Pancreas (tissue), 10 donors: ENCODE results near the gene RUNX1. TPM values are rescaled to one million over a fixed set of nuclear protein-coding genes. Genes with fewer than 3 reads are reported as not detected.

Experiments used
- ATAC-seq, 4 donors: fragments of 200-7000 bp; cut with Tn5 transposase; one replicate each; pipeline versions ENCODE4 v1.8.0 to v1.9.1; 2020; ENCODE audit warnings: mild to moderate bottlenecking in 4 of 4, moderate library complexity in 4 of 4
- DNase-seq, 6 donors: peaks; one replicate each; pipeline ENCODE4 v3.0.0-alpha.2; 2020
- FAIRE-seq: peaks from 2 replicates; lab custom pipeline; 2012; peaks lifted over from hg19 to GRCh38; lab: Jason Lieb, UNC
- H3K27ac ChIP-seq, 4 donors: fragments of 200-600 bp; sonication (generic); 1 replicate in 3 of 4; 2 replicates in 1 of 4; pipeline versions ENCODE4 v1.5.0 to v1.8.0; 2020
- H3K27me3 ChIP-seq, 4 donors: fragments of 200-600 bp; one replicate each; pipeline ENCODE4 v1.8.0; 2021
- H3K36me3 ChIP-seq, 3 donors: fragments of 200-600 bp; sonication (generic) in 1 of 3; one replicate each; pipeline versions ENCODE4 v1.5.0 to v1.8.0; 2020 to 2021
- H3K4me1 ChIP-seq, 3 donors: fragments of 200-600 bp; one replicate each; pipeline ENCODE4 v1.8.0; 2021
- H3K4me3 ChIP-seq, 4 donors: fragments of 200-600 bp; sonication (generic) in 2 of 4; one replicate each; pipeline versions ENCODE4 v1.5.0 to v1.8.0; 2020 to 2021
- H3K9me3 ChIP-seq, 4 donors: fragments of 200-600 bp; one replicate each; pipeline ENCODE4 v1.8.0; 2021
- WGBS, 2 donors: extraction: QIAGEN DNeasy Blood & Tissue Kit; methylation state at CpG; one replicate each; pipeline ENCODE4 v1.1.7; 2013; 5-methylcytosine and 5-hydroxymethylcytosine counted together
- intact Hi-C, 3 donors: fragments of 100-400 bp; cut with DNase I; formaldehyde crosslinking; loops; one replicate each; pipeline versions ENCODE4 v1.11.1 to v1.14.2; 2022
- polyA plus RNA-seq, 2 donors: library from polyadenylated mRNA; stranded (reverse); fragments of 200-250 nt; gene quantifications; one replicate each; pipeline ENCODE4 v1.2.3, GENCODE V29; 2013
- total RNA-seq, 6 donors: library from RNA; stranded (reverse); fragmentation: NEBNext Ultra II Directional in 4 of 6; extraction: Animal tissue kit (Norgen Biotek cat#: 25700) in 4 of 6; gene quantifications; one replicate each; pipeline versions ENCODE4 v1.2.1 to v1.2.4, GENCODE V29; 2021 to 2023
- TF ChIP-seq, protein P1 (sequence below), 4 donors: fragments of 200-600 bp; sonication (generic) in 3 of 4; IDR thresholded peaks; one replicate each; pipeline versions ENCODE4 v1.5.0 to v1.8.0; 2021; ENCODE audit warnings: antibody characterized with exemption in 4 of 4
- donor health status: healthy with polysubstance abuse.
- donor health status: DM: no; HTN: no; CAD: no; lungs with moderate emphysema.
- donor health status: DM: no; HTN: no; CAD: no.
- donor health status: control.
- donor health status: control.
- donor health status: Bipolar disorder and iron deficiency.
- donor health status: DM: yes; HTN: yes; CAD: no.
- donor health status: DM: no; HTN: no; CAD: no.
- donor health status: DM: no; HTN: no; CAD: no.
- donor health status: DM: yes; HTN: yes; CAD: no.

RUNX1 gene
- total and polyA plus RNA-seq, 8 donors, result 2.1 to 38.2 (median 4.5) TPM

DNA sequence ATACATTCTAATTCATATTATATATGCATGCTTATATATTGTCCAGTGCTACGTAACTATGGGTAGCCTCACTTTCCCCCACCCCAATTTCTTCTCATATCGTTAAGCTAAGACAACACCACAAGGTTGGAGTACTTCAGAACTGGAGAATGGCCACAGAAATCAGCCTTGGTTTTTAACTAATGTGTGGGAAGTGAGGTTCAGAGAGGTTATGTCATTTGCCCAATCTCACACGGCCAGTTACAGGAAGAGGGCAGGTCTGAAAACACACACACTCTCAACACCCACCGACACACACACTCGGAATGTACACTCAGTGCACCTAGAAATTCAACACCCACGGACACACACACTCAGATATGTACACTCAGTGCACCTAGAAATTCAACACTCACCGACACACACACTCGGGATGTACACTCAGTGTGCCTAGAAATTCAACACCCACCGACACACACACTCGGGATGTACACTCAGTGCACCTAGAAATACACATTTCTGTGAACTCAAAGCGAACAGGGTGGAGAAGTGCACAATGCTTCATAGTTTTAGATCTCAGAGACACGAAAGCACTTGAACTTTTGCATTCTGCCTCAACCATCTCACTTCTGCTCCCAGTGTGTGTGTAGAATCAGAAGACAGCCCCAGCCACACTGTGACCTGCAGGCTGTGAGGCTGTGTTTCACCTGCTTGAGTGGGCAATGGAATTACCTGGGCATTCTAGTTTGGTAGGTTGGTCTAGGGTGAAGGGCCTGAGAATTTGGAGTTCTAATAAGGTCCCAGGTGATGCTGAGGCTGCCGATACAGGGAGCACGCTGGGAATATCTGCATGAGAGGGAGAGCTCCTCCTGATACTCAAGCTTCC, 209.9 kb downstream of the RUNX1 start:
- no peak for DNase-seq
- FAIRE-seq, result no peak
- Histone ChIP-seq H3K4me1 (peaks cover 0 to 14% (median 0%) of the 10 kb centered on the region in 3 donors), H3K4me3 (no peak overlapping the region), H3K27ac (no peak overlapping the region), H3K9me3 (no peaks in the 10 kb centered on the region), H3K36me3 (no peaks in the 10 kb centered on the region), H3K27me3 (no peaks in the 10 kb centered on the region)
- TF ChIP-seq, protein P1, sequence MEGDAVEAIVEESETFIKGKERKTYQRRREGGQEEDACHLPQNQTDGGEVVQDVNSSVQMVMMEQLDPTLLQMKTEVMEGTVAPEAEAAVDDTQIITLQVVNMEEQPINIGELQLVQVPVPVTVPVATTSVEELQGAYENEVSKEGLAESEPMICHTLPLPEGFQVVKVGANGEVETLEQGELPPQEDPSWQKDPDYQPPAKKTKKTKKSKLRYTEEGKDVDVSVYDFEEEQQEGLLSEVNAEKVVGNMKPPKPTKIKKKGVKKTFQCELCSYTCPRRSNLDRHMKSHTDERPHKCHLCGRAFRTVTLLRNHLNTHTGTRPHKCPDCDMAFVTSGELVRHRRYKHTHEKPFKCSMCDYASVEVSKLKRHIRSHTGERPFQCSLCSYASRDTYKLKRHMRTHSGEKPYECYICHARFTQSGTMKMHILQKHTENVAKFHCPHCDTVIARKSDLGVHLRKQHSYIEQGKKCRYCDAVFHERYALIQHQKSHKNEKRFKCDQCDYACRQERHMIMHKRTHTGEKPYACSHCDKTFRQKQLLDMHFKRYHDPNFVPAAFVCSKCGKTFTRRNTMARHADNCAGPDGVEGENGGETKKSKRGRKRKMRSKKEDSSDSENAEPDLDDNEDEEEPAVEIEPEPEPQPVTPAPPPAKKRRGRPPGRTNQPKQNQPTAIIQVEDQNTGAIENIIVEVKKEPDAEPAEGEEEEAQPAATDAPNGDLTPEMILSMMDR (IDR thresholded peaks at IDR 0.05), result no peak
- no peak for ATAC-seq
- 84 to 85% methylated on average over 14 of the region's 14 CpGs for WGBS, 2 donors
- intact Hi-C loops, result no loop called here

DNA sequence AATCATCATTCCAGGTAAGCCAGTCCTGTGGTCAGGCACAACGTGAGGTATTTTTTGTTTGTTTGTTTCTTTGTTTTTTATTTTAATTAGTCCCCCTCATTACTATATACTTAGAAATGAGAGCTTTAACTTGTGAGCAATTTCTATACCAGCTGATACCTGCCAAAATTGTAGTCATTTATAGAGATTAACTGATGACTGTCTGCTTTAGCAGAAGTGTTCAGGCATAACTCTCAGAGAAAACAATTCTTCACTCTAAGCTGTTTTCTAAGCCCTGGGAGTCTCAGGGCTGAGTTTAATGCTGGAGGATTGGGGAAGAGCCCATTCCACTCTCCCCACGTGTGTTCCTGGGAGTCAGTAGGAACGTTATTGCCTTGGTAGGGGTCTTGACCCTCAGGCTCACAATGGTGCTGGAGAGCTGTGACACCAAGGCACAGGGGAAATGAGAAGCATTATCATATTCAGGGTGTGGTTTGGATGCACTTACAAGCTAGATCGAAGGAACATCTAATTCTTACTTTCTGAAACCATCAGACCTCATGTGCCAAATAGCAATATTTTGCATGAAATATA, 212.1 kb downstream of the RUNX1 start:
- no peak overlapping the region for H3K27ac ChIP-seq
- intact Hi-C loops, result no loop called here
- H3K27me3 ChIP-seq, result no peaks in the 10 kb centered on the region
- H3K9me3 ChIP-seq, result no peaks in the 10 kb centered on the region
- ATAC-seq (no peak), FAIRE-seq (no peak), DNase-seq (no peak)
- peaks cover 0 to 24% (median 0%) of the 10 kb centered on the region in 3 donors for H3K4me1 ChIP-seq
- H3K36me3 ChIP-seq, result no peaks in the 10 kb centered on the region
- no peak overlapping the region for H3K4me3 ChIP-seq
- TF ChIP-seq, protein P1 (IDR thresholded peaks at IDR 0.05), result no peak
- WGBS, 2 donors, result 59 to 67% methylated on average over 4 of the region's 4 CpGs

DNA sequence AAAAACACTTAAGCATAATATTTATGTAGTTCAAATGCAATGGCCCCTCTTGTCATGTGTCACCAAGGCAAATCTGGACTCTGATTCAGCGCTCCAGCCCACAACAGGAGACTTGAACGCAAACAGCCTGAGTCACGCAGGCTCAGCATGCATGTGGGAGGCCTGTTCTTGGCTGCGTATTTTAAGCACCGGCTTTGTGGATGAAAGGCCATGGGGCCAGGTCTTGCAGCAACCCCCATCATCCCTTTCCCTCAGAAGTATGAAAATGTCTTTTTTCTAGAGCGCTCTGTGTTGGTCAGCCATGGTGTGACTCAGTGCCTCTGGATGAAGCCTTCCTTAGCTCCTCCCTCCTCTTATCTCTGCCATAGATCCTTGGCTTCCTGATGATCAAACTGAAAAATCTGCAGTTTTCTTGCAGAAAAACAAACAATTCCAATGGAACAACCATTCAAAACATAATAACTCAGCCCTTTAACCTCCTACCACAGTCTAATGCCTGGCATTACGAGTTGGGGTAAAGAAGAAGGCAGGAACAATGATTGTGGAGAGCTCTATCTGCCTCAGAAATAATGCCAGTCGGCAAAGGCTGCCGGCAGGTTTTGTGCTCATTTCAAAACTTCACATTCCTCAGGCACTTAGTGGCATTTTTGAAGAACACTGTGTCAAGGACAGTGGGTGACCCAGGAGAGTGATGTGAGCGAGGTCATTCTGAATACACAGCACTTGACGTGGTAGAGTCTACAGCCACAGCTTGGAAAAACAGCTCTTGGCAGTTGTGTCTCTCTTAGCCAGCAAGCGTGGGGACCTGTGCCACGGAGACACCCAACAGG, 212.8 kb downstream of the RUNX1 start:
- H3K27me3 ChIP-seq, result no peaks in the 10 kb centered on the region
- intact Hi-C loops, result no loop called here
- H3K36me3 ChIP-seq, result no peaks in the 10 kb centered on the region
- ATAC-seq, result peak; percentile 32 to 74 (median 66)
- H3K4me1 ChIP-seq, result peaks cover 0 to 24% (median 0%) of the 10 kb centered on the region in 3 donors
- H3K9me3 ChIP-seq, result no peaks in the 10 kb centered on the region
- TF ChIP-seq, protein P1 (IDR thresholded peaks at IDR 0.05), result no peak
- DNase-seq, result peak in 1 of 6 donors; percentile 58
- 73 to 76% methylated on average over 13 of the region's 13 CpGs for WGBS, 2 donors
- H3K4me3 ChIP-seq, result no peak overlapping the region
- FAIRE-seq, result no peak
- H3K27ac ChIP-seq, result peak overlapping the region in 1 of 4 donors; percentile 36

DNA sequence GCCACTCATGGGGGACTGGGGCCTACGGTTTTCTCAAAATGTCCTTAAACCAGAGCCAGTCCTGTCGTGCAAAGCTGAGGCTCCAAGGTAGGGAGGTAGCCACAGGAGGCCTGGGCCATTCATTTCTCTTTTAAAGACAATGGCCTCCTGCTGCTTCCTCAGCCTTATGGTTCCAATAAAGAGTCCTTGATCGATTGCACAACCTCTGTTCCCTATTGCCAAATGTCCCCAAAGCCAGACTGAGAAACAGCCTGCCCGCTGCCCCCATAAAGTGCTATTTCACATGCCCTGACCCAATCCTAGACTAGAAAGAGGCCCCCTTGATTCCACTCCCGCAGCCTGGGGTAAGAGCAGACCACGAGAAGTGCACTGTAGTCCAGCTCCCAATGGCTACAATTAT, 213.6 kb downstream of the RUNX1 start:
- DNase-seq, result no peak
- intact Hi-C loops, result no loop called here
- Histone ChIP-seq H3K27me3 (no peaks in the 10 kb centered on the region), H3K27ac (peak overlapping the region in 1 of 4 donors; percentile 36), H3K9me3 (no peaks in the 10 kb centered on the region), H3K4me1 (peaks cover 0 to 24% (median 0%) of the 10 kb centered on the region in 3 donors), H3K36me3 (no peaks in the 10 kb centered on the region), H3K4me3 (no peak overlapping the region)
- FAIRE-seq, result no peak
- ATAC-seq, result peak in 3 of 4 donors; percentile 6 to 27 (median 26)
- TF ChIP-seq, protein P1 (IDR thresholded peaks at IDR 0.05), result no peak
- 84 to 85% methylated on average over 6 of the region's 6 CpGs for WGBS, 2 donors
